Adrenal gland (tissue), 5 donors: ENCODE measurements around the gene ADNP2.

Experiments used
- CTCF ChIP-seq, 6 experiments: fragments of 450-650 bp in 4 of 6; fragments of 200-600 bp in 2 of 6; sonication (generic) in 1 of 6; IDR thresholded peaks; 1 replicate in 5 of 6; 2 replicates in 1 of 6; pipeline versions ENCODE4 v1.5.1 to v1.8.0; 2016 to 2021; ENCODE audit warnings: antibody characterized with exemption in 6 of 6, mild to moderate bottlenecking in 2 of 6, moderate library complexity in 1 of 6
- POLR2A ChIP-seq, 2 donors: fragments of 450-650 bp; IDR thresholded peaks; one replicate each; pipeline ENCODE4 v1.6.1; 2017; ENCODE audit warnings: antibody characterized with exemption in 2 of 2, mild to moderate bottlenecking in 2 of 2, moderate library complexity in 1 of 2
- donor health status: DM: no; HTN: no; CAD: no.

GRCh38 chr18:80179857-80180558 lies 70.9 kb downstream of the ADNP2 start:
- TF ChIP-seq CTCF (IDR thresholded peaks at IDR 0.05): no peak
- TF ChIP-seq POLR2A (IDR thresholded peaks at IDR 0.05): no peak
